ENCODE data around the gene LSM14A. TPM values are rescaled to one million over a fixed set of nuclear protein-coding genes. Genes with fewer than 3 reads are reported as not detected.

LSM14A gene
- total and polyA plus RNA-seq, 9 of the 15 experiments (the other 6 are each of a cell fraction or from before 2014, with no cell fraction given) = 19.5 to 150 (median 95.1) TPM

GRCh38 chr19:34259367-34260095 lies 87.2 kb downstream of the LSM14A start:
- H3K36me3 ChIP-seq (ENCODE audit: control insufficient read depth, insufficient read depth, low read length) = peaks cover 4% of the 10 kb centered on the region; the same call in 1 of the 3 replicates
- peaks cover 11% of the 10 kb centered on the region for H4K20me1 ChIP-seq (replicated peaks; ENCODE audit: control insufficient read depth, insufficient read depth, low read length)
- TF ChIP-seq REST (IDR thresholded peaks at IDR 0.05; ENCODE audit: borderline replicate concordance) = peak; percentile 41
- no peak for TF ChIP-seq REST (CRISPR knock-in tag; IDR thresholded peaks at IDR 0.05; ENCODE audit: low read depth)
- no peak for TF ChIP-seq GTF2B (IDR thresholded peaks at IDR 0.05; ENCODE audit: extremely low read depth, insufficient read length)
- TF ChIP-seq C11orf30 (IDR thresholded peaks at IDR 0.05; ENCODE audit: low read depth) = peak; percentile 22; the same call in 1 of the 2 replicates
- TF ChIP-seq NFIC (IDR thresholded peaks at IDR 0.05) = peak; percentile 60
- no peak for TF ChIP-seq TEAD4 (IDR thresholded peaks at IDR 0.05; ENCODE audit: low read length)
- TF ChIP-seq TEAD4 (CRISPR knock-in tag; IDR thresholded peaks at IDR 0.05; ENCODE audit: borderline replicate concordance) = no peak
- DNase-seq (ENCODE audit: extremely low read depth in 1 of 4, low spot score in 3 of 4) (no peak), FAIRE-seq (no peak), ATAC-seq (no peak)
- H3K4me3 ChIP-seq = no peak overlapping the region
- H3K4me2 ChIP-seq (ENCODE audit: insufficient read depth, low read length) = no peak overlapping the region
- TSS peak; percentile 8 for BruUV-seq (replicated peaks)
- 61% methylated on average over 3 of the region's 3 CpGs for WGBS (ENCODE audit: insufficient coverage, low coverage, missing lambda C conversion rate)
- ChIA-PET POLR2A (interaction anchor here (1.0 to 1.4 kb wide), 2 partner anchors 9 to 13 kb away, joined by 3 to 4 read pairs; no protein-coding TSS in a partner anchor), CTCF (ENCODE audit: low intra/inter-chr PET ratio) (no interaction called here)
- in situ Hi-C loops (cut with MboI) = no loop called here
- no peaks in the 10 kb centered on the region for H3K9me3 ChIP-seq (replicated peaks; ENCODE audit: control insufficient read depth, insufficient read depth, low read depth, low read length)
- H3K9me1 ChIP-seq (ENCODE audit: control insufficient read depth, insufficient read depth, low read length) = peaks cover 3% of the 10 kb centered on the region
- H3K27ac ChIP-seq (ENCODE audit: extremely low read depth, low read depth, low read length) = no peak overlapping the region
- no peak overlapping the region for H2AFZ ChIP-seq (ENCODE audit: low read depth, low read length)
- intact Hi-C loops (cut with micrococcal nuclease) = loop anchor here (5.0 kb wide), 1 partner anchor 68 kb away; no protein-coding TSS in a partner anchor
- H3K9ac ChIP-seq (ENCODE audit: insufficient read depth in 1 of 2, low read depth in 2 of 2, low read length in 2 of 2) = no peak overlapping the region
- H3K4me1 ChIP-seq (replicated peaks in 1 of 2; ENCODE audit: control insufficient read depth in 2 of 2, insufficient read depth in 2 of 2, low read length in 2 of 2) = peaks cover 5 to 16% of the 10 kb centered on the region in 2 experiments; a peak in 3 of 5 replicates
- no peaks in the 10 kb centered on the region for H3K27me3 ChIP-seq (ENCODE audit: control insufficient read depth in 2 of 2, insufficient read depth in 2 of 2, low read length in 2 of 2)
- peaks cover 39% of the 10 kb centered on the region for H3K79me2 ChIP-seq (ENCODE audit: control insufficient read depth, insufficient read depth, low read length)

Data from K562 (cell line).